Smooth muscle cell (in vitro differentiated cells): ENCODE results near the gene TLL2. TPM values are rescaled to one million over a fixed set of nuclear protein-coding genes. Genes with fewer than 3 reads are reported as not detected.

Source experiments
- DNase-seq: peaks from one replicate; lab custom pipeline; 2025; ENCODE audit not compliant: unreplicated experiment; lab: John Stamatoyannopoulos, UW
- H2AFZ ChIP-seq: fragments of 200-600 bp; sonication (generic); 2 replicates; pipeline ENCODE4 v1.6.0; 2016; ENCODE audit warnings: antibody characterized with exemption, low read depth, mild to moderate bottlenecking
- H3F3A ChIP-seq: fragments of 200-600 bp; sonication (generic); 2 replicates; pipeline ENCODE4 v1.6.0; 2017; ENCODE audit warnings: antibody characterized with exemption, low read depth
- H3K27ac ChIP-seq: fragments of 200-600 bp; sonication (generic); 2 replicates; pipeline ENCODE4 v1.5.1; 2016; ENCODE audit warnings: low read depth, mild to moderate bottlenecking
- H3K27me3 ChIP-seq: fragments of 200-600 bp; sonication (generic); 2 replicates; pipeline ENCODE4 v1.6.1; 2016; ENCODE audit warnings: low read depth, mild to moderate bottlenecking
- H3K36me3 ChIP-seq: fragments of 200-600 bp; sonication (generic); 2 replicates; pipeline ENCODE4 v1.5.1; 2016; ENCODE audit warnings: low read depth
- H3K4me1 ChIP-seq: fragments of 200-600 bp; sonication (generic); 2 replicates; pipeline ENCODE4 v1.5.1; 2016; ENCODE audit warnings: low read depth
- H3K4me2 ChIP-seq: fragments of 200-600 bp; sonication (generic); 2 replicates; pipeline ENCODE4 v1.6.0; 2016; ENCODE audit warnings: mild to moderate bottlenecking
- H3K4me3 ChIP-seq: fragments of 200-600 bp; sonication (generic); 2 replicates; pipeline ENCODE4 v1.5.1; 2016; ENCODE audit warnings: mild to moderate bottlenecking
- H3K79me2 ChIP-seq: fragments of 200-600 bp; sonication (generic); 2 replicates; pipeline ENCODE4 v1.6.0; 2016; ENCODE audit warnings: low read depth, mild to moderate bottlenecking
- H3K9ac ChIP-seq: fragments of 200-600 bp; sonication (generic); 2 replicates; pipeline ENCODE4 v1.6.0; 2016; ENCODE audit warnings: low read depth
- H3K9me3 ChIP-seq: fragments of 200-600 bp; sonication (generic); replicated peaks from 2 replicates; pipeline ENCODE4 v1.5.1; 2016; ENCODE audit warnings: low read depth
- H4K20me1 ChIP-seq: fragments of 200-600 bp; sonication (generic); 2 replicates; pipeline ENCODE4 v1.6.0; 2016; ENCODE audit warnings: low read depth
- CTCF ChIP-seq: fragments of 200-600 bp; sonication (generic); IDR thresholded peaks from 2 replicates; pipeline ENCODE4 v1.5.1; 2017; ENCODE audit warnings: borderline replicate concordance, mild to moderate bottlenecking, antibody characterized with exemption; ENCODE audit not compliant: insufficient read depth, poor library complexity, severe bottlenecking
- WGBS: methylation state at CpG from one replicate; pipeline ENCODE4 v1.1.7; 2016; ENCODE audit warnings: low lambda C conversion rate; 5-methylcytosine and 5-hydroxymethylcytosine counted together
- polyA plus RNA-seq: library from polyadenylated mRNA; unstranded; fragments of >200 nt; fragmentation: Nextera tagmentation; extraction: Ambion mirVana; gene quantifications from 2 replicates; pipeline ENCODE4 v1.2.1, GENCODE V29; 2016
- total RNA-seq: library from RNA; depleted of rRNA; stranded (reverse); fragments of >200 nt; gene quantifications from 2 replicates; pipeline ENCODE4 v1.2.3, GENCODE V29; 2014

The TLL2 gene
- total and polyA plus RNA-seq, 2 experiments from 2014 or later = 0.18 TPM; not detected in 1

GRCh38 chr10:96516337-96516736, 2.6 kb upstream of the TLL2 start:
- peaks cover 9% of the 10 kb centered on the region for H3F3A ChIP-seq
- peaks cover 24% of the 10 kb centered on the region for H3K27me3 ChIP-seq
- no peak overlapping the region for H3K4me3 ChIP-seq
- no peak for TF ChIP-seq CTCF
- no peak overlapping the region for H2AFZ ChIP-seq
- peaks cover 10% of the 10 kb centered on the region for H3K36me3 ChIP-seq
- no peak overlapping the region for H3K4me2 ChIP-seq
- no peaks in the 10 kb centered on the region for H3K9me3 ChIP-seq
- peaks cover 69% of the 10 kb centered on the region for H4K20me1 ChIP-seq
- 94% methylated on average over 2 of the region's 2 CpGs for WGBS
- H3K4me1 ChIP-seq = peaks cover 18% of the 10 kb centered on the region
- H3K79me2 ChIP-seq = no peaks in the 10 kb centered on the region
- H3K9ac ChIP-seq = no peak overlapping the region
- no peak overlapping the region for H3K27ac ChIP-seq
- DNase-seq = no peak

- peak overlapping the region; percentile 19 for H3K9ac ChIP-seq
- no peaks in the 10 kb centered on the region for H3K36me3 ChIP-seq
- DNase-seq = no peak
- no peaks in the 10 kb centered on the region for H3K79me2 ChIP-seq
- H3K27ac ChIP-seq = no peak overlapping the region
- H3K9me3 ChIP-seq = no peaks in the 10 kb centered on the region
- TF ChIP-seq CTCF = no peak
- peaks cover 45% of the 10 kb centered on the region for H4K20me1 ChIP-seq
- WGBS = 0% methylated on average over 29 of the region's 31 CpGs
- H3F3A ChIP-seq = peaks cover 9% of the 10 kb centered on the region
- peak overlapping the region; percentile 54 for H3K4me3 ChIP-seq
- H3K27me3 ChIP-seq = peaks cover 30% of the 10 kb centered on the region
- no peak overlapping the region for H2AFZ ChIP-seq
- peaks cover 22% of the 10 kb centered on the region for H3K4me1 ChIP-seq
- H3K4me2 ChIP-seq = peak overlapping the region; percentile 97
These were observed 425 bp downstream of the TLL2 start for GRCh38 chr10:96513305-96513697.

GRCh38 chr10:96512524-96513304, 1.0 kb downstream of the TLL2 start:
- no peaks in the 10 kb centered on the region for H3K79me2 ChIP-seq
- no peak overlapping the region for H3K27ac ChIP-seq
- H3K4me1 ChIP-seq = peaks cover 22% of the 10 kb centered on the region
- 3% methylated on average over 64 of the region's 65 CpGs for WGBS
- peak overlapping the region; percentile 54 for H3K4me3 ChIP-seq
- DNase-seq = no peak
- H4K20me1 ChIP-seq = peaks cover 42% of the 10 kb centered on the region
- no peak for TF ChIP-seq CTCF
- H3K36me3 ChIP-seq = no peaks in the 10 kb centered on the region
- H3K9ac ChIP-seq = peak overlapping the region; percentile 19
- H3K4me2 ChIP-seq = peak overlapping the region; percentile 97
- H3F3A ChIP-seq = peaks cover 9% of the 10 kb centered on the region
- H2AFZ ChIP-seq = no peak overlapping the region
- H3K9me3 ChIP-seq = no peaks in the 10 kb centered on the region
- peaks cover 30% of the 10 kb centered on the region for H3K27me3 ChIP-seq
